ENCODE results near the gene PSMD14.
"Not testable (repeated sequence)": the region's sequence is repeated elsewhere in the genome, so short reads cannot be mapped to it uniquely, and the experiment has no call there.

DNA sequence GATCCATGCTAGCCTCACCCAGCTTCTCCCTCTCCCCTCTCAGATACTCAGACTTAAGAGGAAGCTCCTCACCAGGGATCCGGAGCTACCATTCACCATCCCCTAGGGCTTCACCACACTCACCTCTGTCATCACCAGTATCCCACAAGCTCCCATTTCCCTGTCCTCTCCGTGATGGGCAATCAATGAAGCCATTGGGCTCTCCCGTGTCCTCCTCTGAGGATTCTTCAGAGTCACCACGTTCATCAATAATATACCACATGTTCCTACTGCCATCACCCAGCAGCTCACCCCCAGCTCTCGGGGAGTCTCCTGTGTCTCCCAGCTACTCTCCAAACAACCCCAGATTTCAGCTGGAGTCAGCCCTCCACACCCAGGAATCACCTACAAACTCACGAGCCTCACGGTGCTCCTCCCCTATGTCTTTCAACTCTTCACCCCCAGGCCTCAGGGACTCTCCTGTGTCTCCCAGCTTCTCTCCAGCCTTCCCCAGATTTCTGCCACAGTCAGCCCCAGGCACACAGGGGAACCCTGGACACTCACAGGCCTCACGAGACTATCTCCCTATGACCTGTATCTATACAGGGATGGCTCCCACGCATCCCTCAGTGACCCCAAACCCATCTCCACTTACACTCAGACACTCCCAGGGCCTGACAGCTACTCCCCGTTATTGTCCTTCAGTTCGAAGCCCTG, 26.5 kb upstream of the PSMD14 start:
- TF ChIP-seq, protein P1, sequence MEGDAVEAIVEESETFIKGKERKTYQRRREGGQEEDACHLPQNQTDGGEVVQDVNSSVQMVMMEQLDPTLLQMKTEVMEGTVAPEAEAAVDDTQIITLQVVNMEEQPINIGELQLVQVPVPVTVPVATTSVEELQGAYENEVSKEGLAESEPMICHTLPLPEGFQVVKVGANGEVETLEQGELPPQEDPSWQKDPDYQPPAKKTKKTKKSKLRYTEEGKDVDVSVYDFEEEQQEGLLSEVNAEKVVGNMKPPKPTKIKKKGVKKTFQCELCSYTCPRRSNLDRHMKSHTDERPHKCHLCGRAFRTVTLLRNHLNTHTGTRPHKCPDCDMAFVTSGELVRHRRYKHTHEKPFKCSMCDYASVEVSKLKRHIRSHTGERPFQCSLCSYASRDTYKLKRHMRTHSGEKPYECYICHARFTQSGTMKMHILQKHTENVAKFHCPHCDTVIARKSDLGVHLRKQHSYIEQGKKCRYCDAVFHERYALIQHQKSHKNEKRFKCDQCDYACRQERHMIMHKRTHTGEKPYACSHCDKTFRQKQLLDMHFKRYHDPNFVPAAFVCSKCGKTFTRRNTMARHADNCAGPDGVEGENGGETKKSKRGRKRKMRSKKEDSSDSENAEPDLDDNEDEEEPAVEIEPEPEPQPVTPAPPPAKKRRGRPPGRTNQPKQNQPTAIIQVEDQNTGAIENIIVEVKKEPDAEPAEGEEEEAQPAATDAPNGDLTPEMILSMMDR (IDR thresholded peaks at IDR 0.05; ENCODE audit: poor library complexity) = not testable (repeated sequence)
- not testable (repeated sequence) for TF ChIP-seq EZH2 (IDR thresholded peaks at IDR 0.05; ENCODE audit: borderline replicate concordance); EZH2phosphoT487 (IDR thresholded peaks at IDR 0.05; ENCODE audit: low read depth, severe bottlenecking, unreplicated experiment)
